Chondrocyte (in vitro differentiated cells): Measurements from ENCODE around the gene THADA. TPM values are rescaled to one million over a fixed set of nuclear protein-coding genes. Genes with fewer than 3 reads are reported as not detected.
"Not testable (repeated sequence)": the region's sequence is repeated elsewhere in the genome, so short reads cannot be mapped to it uniquely, and the experiment has no call there.

Experiments
- DNase-seq: peaks from one replicate; pipeline ENCODE4 v3.0.0; 2021; ENCODE audit warnings: mixed read lengths, low spot score
- H3K27ac Mint-ChIP-seq: one replicate; pipeline ENCODE4 v1.8.0; 2021; ENCODE audit warnings: mild to moderate bottlenecking, moderate library complexity, mixed read lengths; ENCODE audit not compliant: unreplicated experiment
- H3K27me3 Mint-ChIP-seq: 2 replicates; pipeline ENCODE4 v1.8.0; 2021; ENCODE audit warnings: low read depth, mixed read lengths
- H3K36me3 Mint-ChIP-seq: 2 replicates; pipeline ENCODE4 v1.8.0; 2021; ENCODE audit warnings: low read depth, mixed read lengths
- H3K4me1 Mint-ChIP-seq: 2 replicates; pipeline ENCODE4 v1.8.0; 2021; ENCODE audit warnings: low read depth, mild to moderate bottlenecking, mixed read lengths
- H3K4me3 Mint-ChIP-seq: one replicate; pipeline ENCODE4 v1.8.0; 2021; ENCODE audit warnings: mild to moderate bottlenecking, moderate library complexity, mixed read lengths; ENCODE audit not compliant: unreplicated experiment
- H3K9me3 Mint-ChIP-seq: 2 replicates; pipeline ENCODE4 v1.8.0; 2021; ENCODE audit warnings: low read depth, mixed read lengths
- CTCF ChIP-seq: fragments of 200-600 bp; sonication (generic); IDR thresholded peaks from 2 replicates; pipeline ENCODE4 v1.5.0; 2021; ENCODE audit warnings: antibody characterized with exemption, mild to moderate bottlenecking, moderate library complexity
- total RNA-seq: library from RNA; stranded (reverse); gene quantifications from 3 replicates; pipeline ENCODE4 v1.2.1, GENCODE V29; 2021

The THADA gene
- total RNA-seq, 1 donor from 2014 or later: 28.4 TPM

- Mint-ChIP-seq H3K27ac (no peak overlapping the region), H3K4me3 (no peak overlapping the region), H3K27me3 (no peaks in the 10 kb centered on the region), H3K36me3 (peaks cover 33% of the 10 kb centered on the region), H3K9me3 (no peaks in the 10 kb centered on the region), H3K4me1 (peaks cover 17% of the 10 kb centered on the region)
- TF ChIP-seq CTCF: no peak
- no peak for DNase-seq
Measured at GRCh38 chr2:43551990-43552389, 43.8 kb downstream of the THADA start.

- H3K27me3 Mint-ChIP-seq, H3K9me3 Mint-ChIP-seq, DNase-seq, H3K4me3 Mint-ChIP-seq, H3K27ac Mint-ChIP-seq: not testable (repeated sequence)
- peaks cover 25% of the 10 kb centered on the region for H3K36me3 Mint-ChIP-seq
- H3K4me1 Mint-ChIP-seq: peaks cover 17% of the 10 kb centered on the region
Measured at GRCh38 chr2:43548381-43548780, 47.5 kb downstream of the THADA start.

GRCh38 chr2:43542285-43542933 lies 53.4 kb downstream of the THADA start:
- no peak overlapping the region for H3K4me3 Mint-ChIP-seq
- peak; percentile 93 for TF ChIP-seq CTCF
- peaks cover 10% of the 10 kb centered on the region for H3K4me1 Mint-ChIP-seq
- H3K36me3 Mint-ChIP-seq: peaks cover 2% of the 10 kb centered on the region
- H3K27ac Mint-ChIP-seq: no peak overlapping the region
- H3K27me3 Mint-ChIP-seq: no peaks in the 10 kb centered on the region
- DNase-seq: no peak
- no peaks in the 10 kb centered on the region for H3K9me3 Mint-ChIP-seq

- TF ChIP-seq CTCF: no peak
- no peaks in the 10 kb centered on the region for H3K9me3 Mint-ChIP-seq
- H3K4me3 Mint-ChIP-seq: no peak overlapping the region
- peaks cover 10% of the 10 kb centered on the region for H3K4me1 Mint-ChIP-seq
- no peak for DNase-seq
- no peaks in the 10 kb centered on the region for H3K36me3 Mint-ChIP-seq
- peak overlapping the region; percentile 12 for H3K27ac Mint-ChIP-seq
- H3K27me3 Mint-ChIP-seq: no peaks in the 10 kb centered on the region
Measured at GRCh38 chr2:43541165-43541564, 54.7 kb downstream of the THADA start.

GRCh38 chr2:43540021-43540779 lies 55.6 kb downstream of the THADA start:
- peaks cover 10% of the 10 kb centered on the region for H3K4me1 Mint-ChIP-seq
- no peaks in the 10 kb centered on the region for H3K27me3 Mint-ChIP-seq
- no peak for DNase-seq
- H3K36me3 Mint-ChIP-seq: peaks cover 1% of the 10 kb centered on the region
- no peak for TF ChIP-seq CTCF
- H3K27ac Mint-ChIP-seq: peak overlapping the region; percentile 77
- no peak overlapping the region for H3K4me3 Mint-ChIP-seq
- H3K9me3 Mint-ChIP-seq: no peaks in the 10 kb centered on the region
